ENCODE results near the gene THAP8.

Gene THAP8

GRCh38 chr19:36101550-36102327, 47.7 kb upstream of the THAP8 start:
- H3K4me3 ChIP-seq (ENCODE audit: low read depth, low read length) = no peak overlapping the region
- 0 out of 2 replicates have a peak overlapping the region, but pooled peaks have one; percentile 10 for H3K27ac ChIP-seq (ENCODE audit: extremely low read depth, low read depth, low read length)
- H3K4me1 ChIP-seq (ENCODE audit: control insufficient read depth, insufficient read depth, low read length) = no peaks in the 10 kb centered on the region
- no peak for TF ChIP-seq ZNF639 (tag by site-specific recombination; IDR thresholded peaks at IDR 0.05)
- no peak for TF ChIP-seq TSHZ1 (tag by site-specific recombination; IDR thresholded peaks at IDR 0.05; ENCODE audit: borderline replicate concordance)
- TF ChIP-seq ZNF747 (tag by site-specific recombination; IDR thresholded peaks at IDR 0.05) = no peak
- 0 out of 2 replicates have a peak, but pooled peaks have one; percentile 16 for TF ChIP-seq GLIS2 (tag by site-specific recombination; IDR thresholded peaks at IDR 0.05)
- TF ChIP-seq ZNF645 (tag by site-specific recombination; IDR thresholded peaks at IDR 0.05) = no peak
- no peak for TF ChIP-seq ZNF704 (tag by site-specific recombination; IDR thresholded peaks at IDR 0.05)
- TF ChIP-seq ZBTB20 (tag by site-specific recombination; IDR thresholded peaks at IDR 0.05) = no peak
- 0 out of 2 replicates have a peak, but pooled peaks have one; percentile 21 for TF ChIP-seq MYNN (tag by site-specific recombination; IDR thresholded peaks at IDR 0.05; ENCODE audit: borderline replicate concordance)
- TF ChIP-seq KLF1 (tag by site-specific recombination; IDR thresholded peaks at IDR 0.05) = 0 out of 2 replicates have a peak, but pooled peaks have one; percentile 7
- peak; percentile 94 for TF ChIP-seq ZNF600 (tag by site-specific recombination; IDR thresholded peaks at IDR 0.05)
- TF ChIP-seq ZNF24 (tag by site-specific recombination; IDR thresholded peaks at IDR 0.05) = no peak
- TF ChIP-seq ZFP69B (tag by site-specific recombination; IDR thresholded peaks at IDR 0.05) = peak; percentile 84
- TF ChIP-seq ZNF274 (IDR thresholded peaks at IDR 0.05; ENCODE audit: low read length) = no peak
- no peak for TF ChIP-seq ZNF274 (tag by site-specific recombination; IDR thresholded peaks at IDR 0.05; ENCODE audit: borderline replicate concordance)
- TF ChIP-seq HIC1 (tag by site-specific recombination; IDR thresholded peaks at IDR 0.05) = 0 out of 2 replicates have a peak, but pooled peaks have one; percentile 11
- no peak for TF ChIP-seq ZEB2 (tag by site-specific recombination; IDR thresholded peaks at IDR 0.05)
- peak; percentile 86 for TF ChIP-seq ZNF692 (tag by site-specific recombination; IDR thresholded peaks at IDR 0.05)
- CTCF ChIA-PET = interaction anchor here (1.1 to 4.4 kb wide), 2 partner anchors 22 to 41 kb away, joined by 3 to 21 read pairs; no protein-coding TSS in a partner anchor
- H3K36me3 ChIP-seq (ENCODE audit: control insufficient read depth in 2 of 2, insufficient read depth in 1 of 2, low read length in 2 of 2) = peaks cover 87 to 94% of the 10 kb centered on the region in 2 experiments
- no peaks in the 10 kb centered on the region for H3K9me3 ChIP-seq (ENCODE audit: control insufficient read depth, insufficient read depth, low read depth, low read length)
- POLR2A ChIA-PET = interaction anchor here (0.6 to 3.5 kb wide), 4 partner anchors 13 to 401 kb away, joined by 3 to 33 read pairs (median 8); partner anchors contain the start of genes POLR2I and TBCB

Data from HEK293 (cell line).